H1 (cell line): ENCODE results near the gene RASSF5. TPM values are rescaled to one million over a fixed set of nuclear protein-coding genes. Genes with fewer than 3 reads are reported as not detected.

Source experiments
- CTCF ChIA-PET: fragments of 300-600 bp; sonication (Branson Sonifier 250); formaldehyde crosslinking; loops from one replicate; lab custom pipeline; 2021; ENCODE audit not compliant: partially characterized antibody; lab: Charles Lee
- POLR2A ChIA-PET: fragments of 300-600 bp; sonication (Branson Sonifier 250); formaldehyde crosslinking; loops from one replicate; lab custom pipeline; 2021; ENCODE audit warnings: inconsistent platforms; ENCODE audit not compliant: partially characterized antibody; lab: Charles Lee
- DNase-seq, 2 experiments: peaks; one replicate each; pipeline versions ENCODE4 v3.0.0 to v3.0.0-alpha.2; 2010 to 2022; ENCODE audit warnings: low spot score in 2 of 2, low read depth in 1 of 2, mixed read lengths in 1 of 2
- FAIRE-seq: peaks from 2 replicates; lab custom pipeline; 2011; peaks lifted over from hg19 to GRCh38; lab: Jason Lieb, UNC
- H2AFZ ChIP-seq: 2 replicates; pipeline ENCODE4 v1.8.1; 2012; ENCODE audit warnings: low read length, inconsistent platforms
- H2AK5ac ChIP-seq: 2 replicates; pipeline ENCODE4 v1.6.1; 2013; ENCODE audit warnings: low read depth, low read length
- H2BK120ac ChIP-seq: replicated peaks from 2 replicates; pipeline ENCODE3; 2013; ENCODE audit warnings: low read depth, low read length, inconsistent platforms
- H2BK12ac ChIP-seq: 2 replicates; pipeline ENCODE4 v1.6.1; 2013; ENCODE audit warnings: low read depth, low read length
- H2BK15ac ChIP-seq: 2 replicates; pipeline ENCODE4 v1.6.1; 2013; ENCODE audit warnings: low read length
- H2BK20ac ChIP-seq: 2 replicates; pipeline ENCODE4 v1.6.1; 2013; ENCODE audit warnings: low read length
- H2BK5ac ChIP-seq: 2 replicates; pipeline ENCODE4 v1.6.1; 2013; ENCODE audit warnings: low read depth, low read length
- H3K14ac ChIP-seq: 2 replicates; pipeline ENCODE4 v1.6.1; 2013; ENCODE audit warnings: inconsistent platforms; ENCODE audit not compliant: insufficient read length
- H3K18ac ChIP-seq: 2 replicates; pipeline ENCODE4 v1.6.1; 2013; ENCODE audit warnings: low read length; ENCODE audit errors: extremely low read depth
- H3K23ac ChIP-seq: 2 replicates; pipeline ENCODE4 v1.6.1; 2013; ENCODE audit warnings: inconsistent platforms; ENCODE audit not compliant: insufficient read length
- H3K23me2 ChIP-seq: 2 replicates; pipeline ENCODE4 v1.6.1; 2013; ENCODE audit warnings: low read depth, low read length
- H3K27ac ChIP-seq: 2 replicates; pipeline ENCODE4 v1.6.1; 2011; ENCODE audit warnings: low read depth, low read length, inconsistent platforms
- H3K27me3 ChIP-seq, 4 experiments: replicated peaks in 1 of 4; 1 replicate in 1 of 4; 2 replicates in 3 of 4; pipeline versions ENCODE4 v1.6.1 to v1.8.1; 2011 to 2013; ENCODE audit warnings: low read length in 3 of 4, mild to moderate bottlenecking in 3 of 4, inconsistent platforms in 2 of 4, mixed read lengths in 2 of 4, moderate library complexity in 1 of 4; ENCODE audit not compliant: control insufficient read depth in 3 of 4, insufficient read depth in 3 of 4; ENCODE audit errors: extremely low read depth in 1 of 4
- H3K36me3 ChIP-seq, 4 experiments: 2 replicates each; pipeline versions ENCODE4 v1.6.1 to v1.8.1; 2011 to 2013; ENCODE audit warnings: mild to moderate bottlenecking in 4 of 4, low read length in 3 of 4, moderate library complexity in 2 of 4, control low read depth in 1 of 4, inconsistent platforms in 1 of 4; ENCODE audit not compliant: insufficient read depth in 4 of 4, control insufficient read depth in 2 of 4
- H3K4ac ChIP-seq: replicated peaks from 2 replicates; pipeline ENCODE3; 2013; ENCODE audit warnings: low read length, low read depth, mixed read lengths, inconsistent platforms; ENCODE audit not compliant: insufficient read length
- H3K4me1 ChIP-seq, 4 experiments: replicated peaks in 1 of 4; 1 replicate in 1 of 4; 2 replicates in 3 of 4; pipeline versions ENCODE4 v1.6.1 to v1.8.1; 2011 to 2013; ENCODE audit warnings: low read length in 3 of 4, inconsistent platforms in 2 of 4, mixed read lengths in 1 of 4; ENCODE audit not compliant: insufficient read depth in 4 of 4, control insufficient read depth in 3 of 4
- H3K4me2 ChIP-seq, 2 experiments: 2 replicates each; pipeline versions ENCODE4 v1.6.1 to v1.8.1; 2011 to 2013; ENCODE audit warnings: low read depth in 2 of 2, low read length in 2 of 2, control low read depth in 1 of 2, inconsistent platforms in 1 of 2, mild to moderate bottlenecking in 1 of 2; ENCODE audit not compliant: insufficient read depth in 1 of 2
- H3K4me3 ChIP-seq, 4 experiments: fragments of 200-600, 300-600 bp in 1 of 4; sonication (generic), shearing (Covaris generic), sonication (Bioruptor Twin) in 1 of 4; 2 replicates each; pipeline versions ENCODE4 v1.5.1 to v1.8.1; 2011 to 2016; ENCODE audit warnings: low read length in 4 of 4, low read depth in 3 of 4, control low read depth in 2 of 4, inconsistent platforms in 2 of 4, mild to moderate bottlenecking in 2 of 4, mixed read lengths in 1 of 4, moderate library complexity in 1 of 4; ENCODE audit not compliant: insufficient read depth in 2 of 4; ENCODE audit errors: extremely low read depth in 1 of 4
- H3K56ac ChIP-seq: replicated peaks from 2 replicates; pipeline ENCODE3; 2013; ENCODE audit warnings: low read depth, mild to moderate bottlenecking, mixed read lengths, low read length, inconsistent platforms; ENCODE audit not compliant: insufficient read length
- H3K79me1 ChIP-seq: 2 replicates; pipeline ENCODE4 v1.6.1; 2013; ENCODE audit warnings: low read depth, low read length, control low read depth
- H3K79me2 ChIP-seq, 2 experiments: 2 replicates each; pipeline versions ENCODE4 v1.6.1 to v1.8.1; 2012 to 2013; ENCODE audit warnings: low read length in 2 of 2, mild to moderate bottlenecking in 2 of 2, inconsistent platforms in 1 of 2; ENCODE audit not compliant: insufficient read depth in 2 of 2, control insufficient read depth in 1 of 2
- H3K9ac ChIP-seq, 4 experiments: replicated peaks in 1 of 4; 1 replicate in 1 of 4; 2 replicates in 3 of 4; pipeline versions ENCODE4 v1.6.1 to v1.8.1; 2011 to 2013; ENCODE audit warnings: low read depth in 3 of 4, low read length in 3 of 4, control low read depth in 2 of 4, mild to moderate bottlenecking in 2 of 4, moderate library complexity in 2 of 4, inconsistent platforms in 1 of 4; ENCODE audit errors: extremely low read depth in 1 of 4
- H3K9me3 ChIP-seq, 2 experiments: 2 replicates each; pipeline versions ENCODE4 v1.6.1 to v1.8.1; 2012 to 2013; ENCODE audit warnings: mild to moderate bottlenecking in 2 of 2, moderate library complexity in 2 of 2, control low read depth in 1 of 2, inconsistent platforms in 1 of 2, low read depth in 1 of 2, low read length in 1 of 2, mixed read lengths in 1 of 2; ENCODE audit not compliant: insufficient read depth in 2 of 2
- H4K20me1 ChIP-seq, 2 experiments: replicated peaks in 1 of 2; 2 replicates each; pipeline versions ENCODE3 to v1.8.1; 2011 to 2013; ENCODE audit warnings: inconsistent platforms in 2 of 2, low read length in 2 of 2, mild to moderate bottlenecking in 1 of 2; ENCODE audit not compliant: insufficient read depth in 2 of 2, control insufficient read depth in 1 of 2
- H4K5ac ChIP-seq: 2 replicates; pipeline ENCODE4 v1.6.1; 2013; ENCODE audit warnings: low read length, low read depth, mixed read lengths, inconsistent platforms; ENCODE audit not compliant: insufficient read length
- H4K8ac ChIP-seq: 2 replicates; pipeline ENCODE4 v1.8.0; 2013; ENCODE audit warnings: mild to moderate bottlenecking, moderate library complexity, low read length, inconsistent platforms; ENCODE audit not compliant: insufficient read depth; ENCODE audit errors: extremely low read depth
- H4K91ac ChIP-seq: replicated peaks from 2 replicates; pipeline ENCODE3; 2013; ENCODE audit warnings: low read length, mixed read lengths, inconsistent platforms; ENCODE audit not compliant: insufficient read length
- PHF8 ChIP-seq: fragments of 200-600 bp; sonication (generic); conservative IDR thresholded peaks from 2 replicates; pipeline ENCODE4 v1.7.1; 2012; ENCODE audit warnings: low read depth, mild to moderate bottlenecking, inconsistent platforms, low read length, moderate library complexity
- WGBS, 2 experiments: shearing (Covaris generic) in 1 of 2; methylation state at CpG; one replicate each; pipeline versions ENCODE4 v1.1.6 to v1.1.7; 2013 to 2015; ENCODE audit warnings: low lambda C conversion rate in 2 of 2, mixed read lengths in 2 of 2, inconsistent platforms in 1 of 2, low coverage in 1 of 2, missing lambda C conversion rate in 1 of 2; ENCODE audit not compliant: insufficient replicate concordance in 2 of 2, insufficient coverage in 1 of 2, insufficient read length in 1 of 2; ENCODE audit errors: extremely low coverage in 1 of 2, missing lambda C conversion rate in 1 of 2; 5-methylcytosine and 5-hydroxymethylcytosine counted together
- polyA plus RNA-seq, 7 experiments: library from polyadenylated mRNA; depleted of rRNA in 3 of 7; stranded (reverse) in 5 of 7; unstranded in 2 of 7; fragments of >200 nt in 5 of 7; fragments of 200-250 nt in 2 of 7; gene quantifications; 1 replicate in 5 of 7; 2 replicates in 1 of 7; 4 replicates in 1 of 7; pipeline versions ENCODE4 v1.2.1 to v1.2.3, GENCODE V29; 2011 to 2013; ENCODE audit warnings: missing spikeins in 2 of 7, mixed read lengths in 2 of 7
- total RNA-seq: library from RNA; stranded (reverse); fragmentation: NEBNext Ultra II Directional; extraction: Animal tissue kit (Norgen Biotek cat#: 25700); gene quantifications from 2 replicates; pipeline ENCODE4 v1.2.1, GENCODE V29; 2021

RASSF5 gene
- total and polyA plus RNA-seq, 2 of the 8 experiments (the other 6 are each of a cell fraction or from before 2014, with no cell fraction given): 0.82 to 1.8 TPM

GRCh38 chr1:206566999-206567398, 59.7 kb downstream of the RASSF5 start:
- H3K4me1 ChIP-seq: peaks cover 1 to 5% (median 2%) of the 10 kb centered on the region in 4 experiments; a peak in 4 of 7 replicates
- no peak overlapping the region for H3K23ac ChIP-seq
- FAIRE-seq: no peak
- no peak overlapping the region for H3K4me3 ChIP-seq
- H2BK12ac ChIP-seq: no peak overlapping the region
- no peak overlapping the region for H2BK120ac ChIP-seq
- no peaks in the 10 kb centered on the region for H3K9me3 ChIP-seq
- no peak overlapping the region for H2BK5ac ChIP-seq
- H3K4me2 ChIP-seq: no peak overlapping the region
- no peak overlapping the region for H3K9ac ChIP-seq
- H3K23me2 ChIP-seq: no peaks in the 10 kb centered on the region
- H2BK20ac ChIP-seq: no peak overlapping the region
- H3K79me2 ChIP-seq: no peaks in the 10 kb centered on the region
- no peak overlapping the region for H2BK15ac ChIP-seq
- no peak for TF ChIP-seq PHF8
- H3K14ac ChIP-seq: no peak overlapping the region
- H4K20me1 ChIP-seq: no peaks in the 10 kb centered on the region
- H3K27me3 ChIP-seq: no peaks in the 10 kb centered on the region
- no peak overlapping the region for H3K27ac ChIP-seq
- H3K56ac ChIP-seq: no peak overlapping the region
- H4K5ac ChIP-seq: no peak overlapping the region
- ChIA-PET POLR2A (interaction anchor here (1.0 to 1.7 kb wide), 2 partner anchors 14 to 19 kb away, joined by 3 read pairs; no protein-coding TSS in a partner anchor), CTCF (interaction anchor here (0.9 to 6.5 kb wide), 10 partner anchors 10 to 90 kb away, joined by 3 to 38 read pairs (median 8); no protein-coding TSS in a partner anchor)
- H3K79me1 ChIP-seq: no peaks in the 10 kb centered on the region
- no peak overlapping the region for H3K18ac ChIP-seq
- 79% methylated on average over 3 of the region's 4 CpGs; no CpG with 5 or more reads in 1 of the 2 experiments for WGBS, 2 experiments
- no peaks in the 10 kb centered on the region for H3K36me3 ChIP-seq
- DNase-seq: no peak
- H4K8ac ChIP-seq: no peak overlapping the region
- H2AK5ac ChIP-seq: no peak overlapping the region
- H3K4ac ChIP-seq: no peak overlapping the region
- H4K91ac ChIP-seq: no peak overlapping the region
- H2AFZ ChIP-seq: no peak overlapping the region
